IMR-90 (cell line): ENCODE data around the gene PADI1.

ENCODE experiments used
- BHLHE40 ChIP-seq: fragments of 150-350 bp; IDR thresholded peaks from 2 replicates; pipeline ENCODE4 v1.6.1; 2016; ENCODE audit warnings: mild to moderate bottlenecking, low read depth, low read length
- CEBPB ChIP-seq: IDR thresholded peaks from 2 replicates; pipeline ENCODE4 v1.6.1; 2012; ENCODE audit warnings: low read depth, low read length, improper control_type of control experiment
- CTCF ChIP-seq: conservative IDR thresholded peaks from 2 replicates; pipeline ENCODE4 v1.5.1; 2012; ENCODE audit warnings: mild to moderate bottlenecking, low read depth, low read length, improper control_type of control experiment
- FOS ChIP-seq: fragments of 150-350 bp; IDR thresholded peaks from 2 replicates; pipeline ENCODE4 v1.6.1; 2016; ENCODE audit warnings: low read depth, low read length
- MAZ ChIP-seq: IDR thresholded peaks from 2 replicates; pipeline ENCODE4 v1.6.1; 2012; ENCODE audit warnings: low read depth, mild to moderate bottlenecking, low read length, improper control_type of control experiment, moderate library complexity, borderline replicate concordance
- MXI1 ChIP-seq: IDR thresholded peaks from 2 replicates; pipeline ENCODE4 v1.6.1; 2012; ENCODE audit warnings: low read depth, mild to moderate bottlenecking, low read length, moderate library complexity, borderline replicate concordance
- POLR2A ChIP-seq: IDR thresholded peaks from 2 replicates; pipeline ENCODE4 v1.6.1; 2012; ENCODE audit warnings: mild to moderate bottlenecking, low read depth, low read length
- RAD21 ChIP-seq: IDR thresholded peaks from 2 replicates; pipeline ENCODE4 v1.6.1; 2012; ENCODE audit warnings: low read length, improper control_type of control experiment
- RCOR1 ChIP-seq: IDR thresholded peaks from 2 replicates; pipeline ENCODE4 v1.6.1; 2012; ENCODE audit warnings: mild to moderate bottlenecking, low read length, improper control_type of control experiment; ENCODE audit not compliant: insufficient replicate concordance
- SMC3 ChIP-seq: fragments of 150-350 bp; IDR thresholded peaks from 2 replicates; pipeline ENCODE4 v1.6.1; 2016; ENCODE audit warnings: low read depth, mild to moderate bottlenecking, antibody characterized with exemption, low read length, moderate library complexity
- USF2 ChIP-seq: fragments of 150-350 bp; IDR thresholded peaks from 2 replicates; pipeline ENCODE4 v1.6.1; 2017; ENCODE audit warnings: mild to moderate bottlenecking, antibody characterized with exemption, low read length, low read depth

- no peak for TF ChIP-seq POLR2A
- no peak for TF ChIP-seq CTCF
- TF ChIP-seq CEBPB = no peak
- TF ChIP-seq USF2 = no peak
- no peak for TF ChIP-seq MAZ
- no peak for TF ChIP-seq SMC3
- TF ChIP-seq RCOR1 = no peak
- no peak for TF ChIP-seq MXI1
- TF ChIP-seq RAD21 = no peak
- TF ChIP-seq FOS = no peak
- no peak for TF ChIP-seq BHLHE40
Measured at GRCh38 chr1:17200756-17201155, 4.2 kb upstream of the PADI1 start.
